ENCODE results near the gene OPRD1.

OPRD1 gene

DNA sequence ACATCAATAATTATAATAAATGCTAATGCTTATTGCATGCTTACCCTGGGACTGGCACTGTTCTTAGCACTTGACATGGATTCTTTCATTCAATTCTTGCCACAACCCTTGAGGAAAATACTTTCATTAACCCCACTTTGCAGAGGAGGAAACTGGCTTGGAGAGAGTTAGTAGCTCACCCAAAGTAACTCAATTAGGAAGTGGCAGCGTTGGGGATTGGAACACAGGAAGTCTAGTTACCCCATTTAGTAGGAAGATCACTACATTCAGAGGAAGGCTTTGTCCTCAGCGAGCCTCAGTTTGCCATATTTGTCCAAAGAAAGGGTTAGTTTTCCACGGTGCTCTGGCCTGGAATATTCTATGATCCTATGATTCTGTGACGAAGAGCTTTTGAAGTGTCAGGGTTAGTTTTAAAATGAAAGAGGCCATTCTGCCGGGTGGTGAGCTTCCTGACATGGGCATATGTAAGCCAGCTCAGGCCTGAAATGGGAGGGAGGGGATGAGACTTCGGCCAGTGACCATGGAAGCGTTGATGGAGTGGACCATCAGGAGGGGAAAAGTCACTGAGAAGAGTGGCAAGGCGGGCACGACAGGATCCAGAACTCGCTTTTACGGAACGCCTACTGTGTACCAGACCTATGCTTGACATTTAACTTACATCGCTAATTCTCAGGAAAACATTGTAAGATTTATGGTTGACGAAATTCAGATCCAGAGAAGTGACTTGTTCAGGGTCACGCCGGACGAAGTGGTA lies 74.2 kb downstream of the OPRD1 start:
- no peak for DNase-seq (ENCODE audit: low read depth)

DNA sequence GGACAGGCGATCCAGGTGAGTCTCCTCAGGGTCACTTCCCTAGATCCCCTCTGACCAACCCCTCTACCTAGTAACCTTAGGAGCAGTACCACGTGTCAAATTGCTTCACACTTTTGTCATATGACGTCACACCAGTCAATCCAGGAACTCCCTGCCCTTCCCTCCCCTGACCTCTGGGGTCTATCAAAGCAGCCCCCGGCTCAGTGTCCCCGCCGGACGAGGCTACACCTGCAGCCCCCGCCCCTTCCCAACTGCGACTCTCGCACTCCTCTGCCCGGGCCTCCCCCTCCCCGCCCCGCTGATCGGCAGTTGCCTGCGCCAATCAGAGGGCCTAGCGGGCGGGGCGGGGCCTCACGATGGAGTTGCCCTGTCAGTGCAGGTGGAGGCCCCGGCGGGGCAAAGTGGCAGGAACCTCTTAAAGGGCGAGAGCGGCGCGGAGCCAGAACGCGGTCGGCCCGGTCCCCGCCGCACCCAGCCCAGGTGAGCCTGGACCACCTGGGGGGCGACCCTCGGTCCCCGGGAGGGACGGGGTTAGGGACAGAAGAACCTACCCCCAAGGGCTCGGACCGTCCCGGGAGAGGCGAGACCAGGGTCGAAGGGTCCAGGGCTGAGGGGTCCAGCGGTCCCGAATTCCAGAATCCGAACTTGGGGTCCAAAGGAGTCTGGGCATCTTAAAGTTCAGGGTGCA lies 74.9 kb downstream of the OPRD1 start:
- DNase-seq (ENCODE audit: low read depth): peak; percentile 84

DNA sequence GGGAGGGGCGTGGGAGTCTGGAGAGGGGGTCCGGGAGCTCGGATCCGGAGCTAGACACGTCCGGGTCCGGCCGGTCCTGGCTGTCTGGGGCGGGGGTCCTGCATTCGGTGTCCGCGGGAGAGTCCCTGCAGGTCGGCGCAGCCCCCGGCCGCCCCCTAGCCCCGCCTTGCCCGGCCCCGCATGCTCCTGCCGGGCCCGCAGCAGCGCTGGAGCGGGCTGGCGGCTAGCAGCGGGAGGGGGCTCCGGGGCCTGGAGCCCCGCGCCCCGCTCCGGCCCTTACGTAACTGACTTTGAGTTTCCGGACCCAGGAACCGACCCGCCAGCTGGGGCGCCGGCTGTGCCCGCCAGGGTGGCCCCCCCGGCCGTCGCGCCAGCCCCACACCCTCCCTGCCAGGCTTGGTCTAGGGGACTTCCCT lies 75.5 kb downstream of the OPRD1 start:
- peak; percentile 68 for DNase-seq (ENCODE audit: low read depth)

DNA sequence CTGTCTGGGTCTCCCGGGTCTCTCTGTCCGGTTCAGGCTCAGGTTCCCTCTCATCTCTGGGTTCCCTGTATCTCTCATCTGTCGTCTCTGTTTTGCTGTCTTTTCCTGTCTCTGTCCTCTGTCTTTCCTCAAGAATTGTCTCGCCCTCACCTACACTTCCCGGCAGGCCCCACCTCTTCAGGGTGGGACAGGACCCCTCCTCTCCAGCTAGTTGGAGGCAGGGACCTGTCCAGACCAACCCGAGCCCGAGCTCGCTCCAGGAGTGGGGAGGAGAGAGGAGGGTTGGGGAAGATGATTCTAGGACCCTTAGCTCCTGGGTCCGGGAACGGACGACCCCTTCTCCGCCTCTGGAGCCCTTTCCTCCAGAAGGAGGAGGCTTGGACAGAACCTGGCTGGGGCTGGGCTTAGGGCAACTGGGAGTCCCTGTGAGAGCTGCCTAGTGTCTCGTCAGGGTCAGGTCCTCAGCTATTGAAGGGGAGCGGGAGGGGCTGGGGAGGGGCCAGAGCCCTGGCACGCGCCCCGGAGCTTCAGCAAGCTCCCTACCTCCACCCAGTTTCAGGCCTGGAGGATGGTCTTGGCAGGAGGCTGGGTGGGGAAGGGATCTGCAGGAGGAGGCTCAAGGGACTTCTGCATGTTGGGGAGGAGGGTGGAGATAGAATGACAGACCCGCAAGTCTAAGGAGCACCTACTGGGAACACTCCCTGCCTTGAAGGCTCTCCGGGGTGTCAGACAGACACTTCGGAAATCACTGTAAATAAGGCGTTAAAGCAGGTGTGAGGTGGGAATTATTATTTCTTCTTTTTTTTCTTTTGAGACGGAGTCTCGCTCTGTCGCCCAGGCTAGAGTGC lies 76.1 kb downstream of the OPRD1 start:
- DNase-seq (ENCODE audit: low read depth): no peak

DNA sequence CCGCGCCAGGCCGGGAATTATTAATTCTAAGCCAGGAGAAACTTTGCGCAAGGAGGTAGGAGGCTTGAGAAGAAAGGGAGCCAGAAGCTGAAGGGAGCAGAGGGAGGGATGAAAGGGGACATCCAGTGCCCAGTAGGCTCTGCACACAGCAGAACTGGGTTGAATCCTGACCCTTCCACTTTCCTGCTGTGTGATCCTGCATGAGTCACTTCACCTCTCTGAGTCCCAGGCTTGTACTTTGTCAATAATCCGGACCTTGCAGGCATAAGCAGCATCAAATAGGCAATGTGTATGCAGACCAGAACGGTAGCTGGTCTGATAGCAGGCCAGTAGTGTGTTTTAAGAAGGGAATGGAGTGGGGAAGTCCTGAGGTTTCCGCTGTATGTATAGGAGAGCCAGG lies 76.9 kb downstream of the OPRD1 start:
- no peak for DNase-seq (ENCODE audit: low read depth)

DNA sequence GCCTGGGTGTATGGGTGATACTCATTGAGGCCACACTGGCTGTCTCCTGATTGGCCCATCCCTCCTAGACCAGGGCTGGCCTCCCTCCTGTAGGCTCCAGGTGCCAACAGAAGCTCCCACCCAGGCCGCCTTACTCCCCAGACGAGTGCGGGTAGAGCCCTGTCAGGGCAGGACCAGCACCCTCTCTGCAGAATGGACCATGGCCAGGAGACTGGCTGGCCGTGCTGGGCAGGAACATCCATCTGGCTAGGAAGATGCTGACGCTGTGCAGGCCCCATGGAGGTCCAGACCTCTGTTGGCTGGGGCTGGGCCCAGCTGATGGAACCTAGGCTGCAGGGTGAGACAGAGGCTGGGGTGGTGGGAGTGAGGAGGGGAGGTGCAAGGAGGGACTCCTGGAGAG lies 77.4 kb downstream of the OPRD1 start:
- no peak for DNase-seq (ENCODE audit: low read depth)

DNA sequence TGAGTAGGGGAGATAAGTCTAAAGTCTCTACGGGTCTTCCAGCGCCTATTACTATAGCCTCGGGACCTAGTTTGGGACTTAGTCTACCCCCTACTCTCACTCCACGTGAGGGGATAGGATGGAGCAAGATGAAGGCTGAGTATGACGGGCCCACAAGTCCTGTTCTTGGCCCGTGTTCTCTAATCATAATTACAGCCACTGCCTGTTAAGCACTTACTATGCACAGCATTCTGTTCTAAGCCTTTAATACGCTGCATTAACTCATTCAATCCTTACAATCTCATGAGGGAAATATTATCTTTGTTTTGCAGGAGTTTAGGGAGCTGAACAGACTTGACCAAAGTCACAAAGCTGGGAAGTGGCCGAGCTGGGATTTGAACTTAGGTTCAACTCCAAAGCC lies 78.5 kb downstream of the OPRD1 start:
- DNase-seq (ENCODE audit: low read depth): no peak

DNA sequence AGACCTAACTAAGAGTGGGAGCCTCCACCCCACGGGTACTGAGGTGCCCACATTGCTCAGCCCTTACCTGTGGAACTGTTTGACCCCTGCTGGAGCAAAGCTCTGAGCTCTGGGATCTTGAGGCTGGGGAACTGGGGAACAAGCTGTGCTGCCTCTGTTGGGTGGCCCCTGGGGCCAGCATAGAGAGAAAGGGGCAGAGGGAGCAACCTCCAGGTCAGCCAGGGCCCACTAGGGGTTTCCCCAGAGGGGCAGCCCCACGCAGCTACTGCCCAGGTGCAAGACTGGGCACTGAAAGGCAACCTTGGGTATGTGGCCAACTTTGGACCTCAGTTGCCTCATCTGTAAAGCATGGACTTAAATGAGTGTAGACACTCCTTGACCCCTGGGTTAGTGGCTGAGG lies 78.9 kb downstream of the OPRD1 start:
- DNase-seq (ENCODE audit: low read depth): no peak

DNA sequence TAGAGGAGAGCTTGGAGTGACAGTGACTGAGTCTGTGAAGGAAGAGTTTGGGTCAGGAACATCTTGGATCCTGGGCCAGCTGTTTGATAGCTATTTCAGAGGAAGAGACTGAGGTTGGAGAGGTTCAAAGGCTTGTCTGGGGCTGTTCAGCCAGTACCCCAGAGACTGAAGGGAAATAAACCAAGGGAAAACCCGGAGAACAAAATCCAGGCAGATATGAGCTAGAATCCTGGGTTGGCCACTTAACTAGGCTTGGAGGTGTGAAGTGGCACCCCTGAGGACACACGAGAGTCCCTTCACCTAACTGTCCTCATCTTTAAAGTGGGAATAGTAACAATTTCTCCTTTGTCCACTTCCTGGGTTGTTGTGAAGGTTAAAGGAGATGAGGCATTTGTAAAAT lies 79.3 kb downstream of the OPRD1 start:
- DNase-seq (ENCODE audit: low read depth): no peak

DNA sequence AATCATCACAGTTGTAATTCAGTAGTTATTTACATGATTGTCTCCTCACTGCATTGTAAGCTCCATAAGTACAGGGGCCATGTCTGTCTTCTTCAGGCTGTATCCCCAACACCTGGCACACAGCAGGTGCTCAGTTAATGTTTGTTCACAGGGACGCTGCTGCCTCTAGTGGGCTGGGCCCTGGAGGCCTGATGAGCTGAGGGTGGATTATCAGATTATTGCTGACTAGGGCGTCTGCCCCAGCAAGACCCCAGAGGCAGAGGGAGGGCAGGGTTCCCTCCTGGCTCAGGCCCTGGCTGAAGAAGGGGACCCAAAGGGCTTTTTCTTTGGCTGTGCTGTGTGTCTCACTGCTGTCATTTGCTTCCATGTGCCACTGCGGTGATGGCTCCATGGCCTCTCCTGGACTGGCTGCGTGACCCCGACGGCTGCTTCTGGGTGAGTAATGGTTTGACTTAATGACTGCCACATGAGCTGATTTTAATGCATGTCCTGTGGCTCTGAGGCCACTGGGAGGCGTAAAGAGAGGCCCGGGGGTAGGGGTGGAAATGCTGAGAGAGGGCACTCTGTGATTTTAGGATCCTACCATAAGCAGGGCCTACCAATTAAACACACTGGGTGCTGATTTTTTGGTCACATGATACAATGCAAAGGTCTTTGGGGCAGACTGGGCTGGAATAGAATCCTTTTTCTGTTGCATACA lies 81.6 kb downstream of the OPRD1 start:
- DNase-seq (ENCODE audit: low read depth): no peak

DNA sequence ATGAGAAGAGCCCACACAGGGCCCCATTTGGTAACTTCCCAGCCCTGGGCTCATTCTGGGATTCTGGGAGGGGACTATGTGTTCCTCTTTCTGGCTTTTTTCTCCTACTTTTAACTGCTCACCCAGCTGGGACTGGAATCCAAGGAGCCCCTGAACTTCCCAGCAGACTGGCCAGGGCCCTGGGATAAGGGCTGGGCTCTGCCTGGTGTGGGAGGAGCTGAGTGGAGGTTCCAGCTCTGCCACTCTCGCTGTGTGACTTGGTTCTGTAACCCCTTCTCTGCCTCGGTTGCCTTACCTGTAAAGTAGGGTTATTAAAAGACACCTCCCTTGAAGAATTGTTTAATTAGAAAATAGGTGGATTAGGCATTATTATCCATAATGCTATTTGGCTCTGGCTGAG lies 82.8 kb downstream of the OPRD1 start:
- no peak for DNase-seq (ENCODE audit: low read depth)

DNA sequence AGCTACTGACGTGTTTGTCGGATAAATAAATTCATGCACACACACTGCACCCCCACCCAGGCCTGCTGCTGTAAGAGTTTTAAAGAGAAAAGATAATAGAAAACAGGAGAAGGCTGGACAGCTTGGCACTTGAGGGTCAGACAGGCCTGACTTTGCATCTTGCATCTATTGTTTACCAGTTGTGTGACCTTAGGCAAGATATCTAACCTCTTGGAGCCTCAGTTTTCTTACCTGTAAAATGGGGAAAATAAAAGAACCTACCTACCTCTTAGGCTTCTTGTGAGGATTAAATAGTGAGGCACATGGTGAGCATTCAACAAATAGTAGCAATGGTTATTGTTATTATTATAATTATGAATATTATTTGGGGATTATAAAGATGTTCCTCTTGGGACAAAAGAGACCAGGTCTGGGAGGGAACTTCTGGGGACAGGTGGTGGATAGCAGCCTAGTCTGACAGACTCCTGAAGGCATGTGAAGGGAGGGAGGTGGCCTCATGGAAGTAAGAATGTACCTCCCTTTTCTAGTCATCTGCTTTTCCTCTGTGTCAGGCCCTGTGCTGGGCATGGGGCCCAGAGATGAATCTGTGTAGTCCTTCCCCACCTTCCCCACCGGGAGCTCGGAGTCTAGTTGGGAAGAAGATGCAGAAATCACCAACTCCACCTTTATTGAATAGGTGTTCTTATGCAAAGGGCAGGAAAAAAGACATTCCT lies 84.1 kb downstream of the OPRD1 start:
- DNase-seq (ENCODE audit: low read depth): no peak

DNA sequence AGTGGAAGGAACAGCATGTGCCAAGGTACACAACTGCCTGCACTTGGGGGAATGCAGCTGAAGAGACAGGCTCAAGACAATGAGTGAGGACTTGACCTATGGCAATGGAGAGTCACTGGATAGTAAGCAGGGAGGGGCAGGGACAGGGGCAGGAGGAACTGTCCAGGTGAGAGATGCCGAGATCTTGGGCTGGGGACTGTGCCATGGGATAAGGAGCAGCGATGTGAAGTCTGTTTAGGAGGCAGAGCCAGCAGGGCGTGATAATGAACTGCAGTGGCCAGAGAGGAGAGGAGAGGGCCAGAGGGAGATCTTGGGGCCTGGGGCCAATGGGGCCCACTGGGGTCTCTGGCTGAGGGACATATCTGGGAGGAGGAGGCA lies 84.6 kb downstream of the OPRD1 start:
- no peak for DNase-seq (ENCODE audit: low read depth)

DNA sequence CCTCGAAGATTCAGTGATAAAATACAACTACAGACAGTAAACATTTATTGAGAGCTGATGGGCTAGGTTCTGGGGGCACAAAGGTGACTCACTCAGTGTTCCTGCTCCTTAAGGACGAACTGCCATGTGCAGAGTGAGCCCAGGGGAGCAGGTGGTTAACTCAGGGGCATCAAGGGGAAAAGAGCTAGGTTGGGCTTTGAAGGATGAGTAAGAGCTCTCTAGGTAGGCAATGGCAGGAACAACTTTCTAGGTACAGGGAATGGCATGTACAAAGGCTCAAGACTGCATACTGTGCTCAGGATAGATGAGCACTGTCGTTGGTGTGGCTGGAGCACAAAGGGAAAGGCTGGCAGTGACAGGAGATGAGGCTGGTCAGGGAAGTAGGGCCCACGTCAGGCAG lies 85.8 kb downstream of the OPRD1 start:
- no peak for DNase-seq (ENCODE audit: low read depth)

DNA sequence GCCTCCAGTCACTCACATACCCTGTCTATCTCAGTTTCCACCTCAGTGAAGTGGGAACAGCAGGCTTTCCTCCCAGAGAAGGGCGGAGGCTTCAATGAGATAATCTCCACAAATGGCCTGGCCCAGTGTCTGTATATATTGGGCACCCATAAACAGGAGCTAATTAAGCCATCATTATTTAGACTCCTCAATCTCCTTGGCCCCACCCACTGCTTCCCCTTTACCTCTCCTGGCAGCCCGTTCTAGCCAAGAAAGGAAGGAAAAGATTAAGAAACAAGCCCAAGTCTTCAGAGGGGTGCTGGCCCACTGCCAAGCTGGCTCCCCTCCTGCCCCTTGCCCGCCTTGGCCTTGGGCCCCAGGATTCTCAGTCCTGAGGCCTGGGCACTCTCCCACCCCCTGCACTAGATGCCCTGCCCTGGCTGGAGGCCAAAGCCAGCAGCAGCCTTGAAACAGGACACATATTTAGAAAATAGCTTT lies 86.5 kb downstream of the OPRD1 start:
- no peak for DNase-seq (ENCODE audit: low read depth)

DNA sequence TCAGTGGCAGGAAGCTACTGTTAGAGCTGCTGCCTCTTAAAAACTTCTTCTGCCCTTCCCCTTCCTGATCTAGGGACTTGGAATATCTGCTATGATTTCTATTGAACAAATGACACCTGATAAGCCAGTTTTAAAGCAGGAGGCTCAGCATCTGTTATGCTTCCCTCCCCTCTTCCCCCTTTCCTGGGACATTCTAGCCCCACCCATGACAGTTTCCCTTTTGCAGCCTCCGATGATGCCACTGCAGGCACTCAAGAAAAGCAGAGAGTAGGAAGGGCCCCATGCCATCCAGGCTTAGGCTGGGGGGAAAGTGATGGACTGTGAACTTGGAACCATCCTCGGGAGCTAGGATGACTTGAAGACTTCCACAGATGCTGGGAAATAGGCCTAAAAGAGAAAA lies 87.3 kb downstream of the OPRD1 start:
- DNase-seq (ENCODE audit: low read depth): no peak

DNA sequence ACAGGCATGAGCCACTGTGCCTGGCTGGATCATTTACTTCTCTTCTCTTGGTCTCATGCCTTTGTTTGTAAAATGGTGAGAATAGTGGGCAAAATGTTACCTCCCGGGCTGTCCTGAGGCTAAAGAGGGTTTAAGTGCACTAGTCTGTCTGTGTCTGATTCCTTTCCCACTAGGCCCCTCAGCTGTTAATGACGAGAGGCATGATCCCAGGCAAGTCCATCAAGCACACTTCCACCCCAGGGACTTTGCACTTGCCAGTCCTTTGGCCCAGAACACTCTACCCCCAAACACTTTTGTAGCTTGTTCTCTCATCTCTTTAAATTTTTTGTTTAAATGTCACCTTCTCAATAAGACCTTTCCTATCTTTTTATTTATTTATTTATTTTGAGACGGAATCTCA lies 88.6 kb downstream of the OPRD1 start:
- no peak for DNase-seq (ENCODE audit: low read depth)

DNA sequence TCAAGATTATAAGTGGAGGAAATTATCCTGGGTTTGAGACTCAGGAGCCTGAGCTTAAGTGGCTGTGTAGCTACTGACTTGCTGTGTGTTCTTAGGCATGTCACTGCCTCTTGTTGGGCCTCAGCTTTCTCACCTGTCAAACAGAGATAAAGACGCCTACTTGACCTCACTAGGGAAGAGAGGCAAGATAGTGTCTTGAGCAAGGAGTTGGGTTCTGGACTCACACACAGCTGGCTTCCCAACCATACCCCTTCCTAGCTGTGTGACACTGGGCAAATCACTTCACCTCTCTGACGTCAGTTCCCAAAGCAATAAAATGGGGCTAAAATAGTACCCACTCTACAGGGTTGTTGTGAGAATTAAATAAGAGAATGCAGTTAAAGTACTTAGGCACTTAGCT lies 90.8 kb downstream of the OPRD1 start:
- DNase-seq (ENCODE audit: low read depth): no peak

DNA sequence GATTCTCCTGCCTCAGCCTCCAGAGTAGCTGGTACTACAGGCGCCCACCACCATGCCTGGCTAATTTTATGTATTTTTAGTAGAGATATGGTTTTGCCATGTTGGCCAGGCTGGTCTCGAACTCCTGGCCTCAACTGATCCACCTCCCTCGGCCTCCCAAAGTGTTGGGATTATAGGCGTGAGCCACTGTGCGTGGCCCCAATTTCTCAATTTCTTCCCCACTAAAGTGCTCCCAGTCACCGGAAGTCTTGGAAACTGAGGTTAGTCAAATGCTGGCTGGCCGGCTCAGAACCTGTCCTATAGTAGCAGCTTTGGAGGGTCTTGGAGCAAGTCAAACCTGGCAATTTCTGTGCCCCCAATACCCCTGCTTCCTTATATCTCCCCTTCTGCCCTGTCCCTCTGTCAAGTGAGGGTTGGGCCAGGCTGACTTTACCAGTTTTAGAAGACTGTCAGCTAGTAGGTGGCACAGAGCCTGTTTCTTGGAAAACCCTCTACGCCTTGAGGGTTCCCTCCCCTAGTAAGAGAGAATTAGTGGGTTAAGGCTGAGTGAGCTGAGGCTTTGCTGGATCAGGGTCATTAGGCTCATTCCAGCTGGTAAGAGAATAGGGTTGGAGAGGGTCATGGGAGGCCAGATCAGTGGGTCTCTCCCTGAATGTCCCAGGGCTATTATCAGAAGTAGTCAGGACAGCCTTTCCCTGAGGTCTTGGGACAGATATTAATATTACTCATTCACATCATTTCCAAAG lies 94.1 kb downstream of the OPRD1 start:
- DNase-seq (ENCODE audit: low read depth): no peak

DNA sequence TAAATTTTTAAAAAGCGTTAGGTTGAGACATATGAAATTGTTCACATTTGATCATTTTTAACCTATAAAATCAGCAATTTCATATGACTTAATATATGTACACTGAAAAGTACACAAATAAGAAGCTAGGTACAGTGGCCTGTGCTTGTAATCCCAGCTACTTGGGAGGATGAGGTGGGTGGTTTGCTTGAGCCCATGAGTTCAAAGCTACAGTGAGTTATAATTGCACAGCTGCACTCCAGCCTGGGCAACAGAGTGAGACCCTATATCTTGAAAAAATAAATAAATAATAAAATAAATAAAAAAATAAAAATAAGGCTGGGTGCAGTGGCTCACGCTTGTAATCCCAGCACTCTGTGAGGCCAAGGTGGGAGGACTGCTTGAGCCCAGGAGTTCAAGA lies 97.2 kb downstream of the OPRD1 start:
- DNase-seq (ENCODE audit: low read depth): no peak
